Neural crest cell (in vitro differentiated cells): ENCODE measurements around the gene PPAT. TPM values are rescaled to one million over a fixed set of nuclear protein-coding genes. Genes with fewer than 3 reads are reported as not detected.

Experiments
- DNase-seq: peaks from one replicate; pipeline ENCODE4 v3.0.0; 2021; ENCODE audit warnings: low read depth, mixed read lengths, low spot score
- H3K27ac Mint-ChIP-seq: one replicate; pipeline ENCODE4 v1.8.0; 2021; ENCODE audit warnings: mild to moderate bottlenecking, mixed read lengths; ENCODE audit not compliant: unreplicated experiment
- H3K27me3 Mint-ChIP-seq: 2 replicates; pipeline ENCODE4 v1.8.0; 2021; ENCODE audit warnings: low read depth, mild to moderate bottlenecking, mixed read lengths
- H3K36me3 Mint-ChIP-seq: 2 replicates; pipeline ENCODE4 v1.8.0; 2021; ENCODE audit warnings: low read depth, mild to moderate bottlenecking, mixed read lengths
- H3K4me1 Mint-ChIP-seq: 2 replicates; pipeline ENCODE4 v1.8.0; 2021; ENCODE audit warnings: mixed read lengths
- H3K4me3 Mint-ChIP-seq: one replicate; pipeline ENCODE4 v1.8.0; 2021; ENCODE audit warnings: mild to moderate bottlenecking, mixed read lengths
- H3K9me3 Mint-ChIP-seq: 2 replicates; pipeline ENCODE4 v1.8.0; 2021; ENCODE audit warnings: mixed read lengths
- CTCF ChIP-seq: fragments of 200-600 bp; sonication (generic); conservative IDR thresholded peaks from 2 replicates; pipeline ENCODE4 v1.5.0; 2021; ENCODE audit warnings: antibody characterized with exemption, mild to moderate bottlenecking
- total RNA-seq: library from RNA; stranded (reverse); gene quantifications from 2 replicates; pipeline ENCODE4 v1.2.1, GENCODE V29; 2021

Gene PPAT
- total RNA-seq, 1 donor from 2014 or later, result 52.9 TPM

- Mint-ChIP-seq H3K27me3 (no peaks in the 10 kb centered on the region), H3K4me3 (peak overlapping the region; percentile 92)
Observed at GRCh38 chr4:56386091-56386490, 49.3 kb downstream of the PPAT start.

GRCh38 chr4:56375458-56375857 is 60.0 kb downstream of the PPAT start:
- Mint-ChIP-seq H3K27me3 (no peaks in the 10 kb centered on the region), H3K4me3 (no peak overlapping the region), H3K36me3 (peaks cover 4% of the 10 kb centered on the region), H3K4me1 (peaks cover 12% of the 10 kb centered on the region), H3K9me3 (no peaks in the 10 kb centered on the region), H3K27ac (no peak overlapping the region)
- no peak for DNase-seq
- TF ChIP-seq CTCF, result no peak

More at GRCh38 chr4:56386091-56386490, 49.3 kb downstream of the PPAT start:
- Mint-ChIP-seq H3K9me3 (no peaks in the 10 kb centered on the region), H3K27ac (no peak overlapping the region), H3K36me3 (no peaks in the 10 kb centered on the region), H3K4me1 (peaks cover 22% of the 10 kb centered on the region)
- TF ChIP-seq CTCF, result no peak
- DNase-seq, result no peak

- no peaks in the 10 kb centered on the region for H3K9me3 Mint-ChIP-seq
- peaks cover 12% of the 10 kb centered on the region for H3K4me1 Mint-ChIP-seq
- H3K27ac Mint-ChIP-seq, result no peak overlapping the region
- DNase-seq, result no peak
- H3K27me3 Mint-ChIP-seq, result no peaks in the 10 kb centered on the region
- peaks cover 6% of the 10 kb centered on the region for H3K36me3 Mint-ChIP-seq
- H3K4me3 Mint-ChIP-seq, result no peak overlapping the region
- TF ChIP-seq CTCF, result no peak
Observed at GRCh38 chr4:56374956-56375355, 60.5 kb downstream of the PPAT start.

GRCh38 chr4:56372774-56373173 is 62.6 kb downstream of the PPAT start:
- H3K27me3 Mint-ChIP-seq, result no peaks in the 10 kb centered on the region
- DNase-seq, result no peak
- no peak for TF ChIP-seq CTCF
- H3K36me3 Mint-ChIP-seq, result peaks cover 20% of the 10 kb centered on the region
- H3K4me1 Mint-ChIP-seq, result peaks cover 12% of the 10 kb centered on the region
- H3K27ac Mint-ChIP-seq, result no peak overlapping the region
- H3K9me3 Mint-ChIP-seq, result no peaks in the 10 kb centered on the region
- no peak overlapping the region for H3K4me3 Mint-ChIP-seq

- peaks cover 20% of the 10 kb centered on the region for H3K36me3 Mint-ChIP-seq
Observed at GRCh38 chr4:56371426-56372220, 63.8 kb downstream of the PPAT start.

More at GRCh38 chr4:56371426-56372220, 63.8 kb downstream of the PPAT start:
- no peak for TF ChIP-seq CTCF
- no peaks in the 10 kb centered on the region for H3K9me3 Mint-ChIP-seq
- no peak overlapping the region for H3K27ac Mint-ChIP-seq
- no peak overlapping the region for H3K4me3 Mint-ChIP-seq
- no peaks in the 10 kb centered on the region for H3K27me3 Mint-ChIP-seq
- peaks cover 12% of the 10 kb centered on the region for H3K4me1 Mint-ChIP-seq
- DNase-seq, result no peak
